ENCODE data around the gene GRIA4. TPM values are rescaled to one million over a fixed set of nuclear protein-coding genes. Genes with fewer than 3 reads are reported as not detected.

Gene GRIA4
- total and polyA plus RNA-seq, 2 of the 13 experiments (the other 11 are each of a cell fraction or from before 2014, with no cell fraction given) = not detected

DNA sequence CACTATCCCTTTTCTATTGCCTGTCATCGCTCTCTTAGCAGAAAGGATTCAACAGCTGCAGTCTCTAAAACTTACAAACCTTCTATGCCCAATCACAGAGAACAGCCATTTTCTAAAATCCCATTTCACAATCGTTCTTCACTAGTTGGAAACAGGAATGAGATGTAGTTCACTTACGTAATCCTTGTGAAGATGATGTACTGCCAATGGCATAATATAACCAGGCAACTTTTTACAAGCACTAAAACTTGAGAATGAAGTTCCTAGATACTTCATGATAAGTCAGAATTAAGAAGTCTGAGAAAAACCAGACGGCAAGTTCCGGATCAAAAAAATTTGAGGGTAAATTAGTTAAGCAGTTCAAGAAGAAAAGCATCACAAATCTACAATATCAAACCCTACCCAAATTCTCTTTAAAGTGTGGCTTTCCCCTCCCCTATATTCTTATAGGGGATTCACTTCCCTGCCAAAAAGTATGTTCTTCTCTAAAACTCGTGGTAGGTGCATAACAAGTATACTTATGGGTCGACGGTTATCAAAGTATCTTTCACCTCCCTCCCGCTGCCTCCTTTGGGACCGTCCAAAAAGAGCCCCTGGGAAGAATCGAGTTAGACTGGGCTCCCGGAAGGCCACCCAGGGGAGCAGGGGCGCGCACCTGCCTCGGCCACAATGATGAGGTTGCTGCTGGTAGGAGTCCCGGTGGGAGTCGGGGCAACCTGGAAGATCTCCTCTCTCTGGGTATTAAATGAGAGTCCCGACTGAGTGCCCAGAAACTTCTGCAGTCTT is 411.5 kb downstream of the GRIA4 start (continued):
- TF ChIP-seq ISL2 (CRISPR knock-in tag; IDR thresholded peaks at IDR 0.05) = peak; percentile 12; the same call in 1 of the 2 replicates

DNA sequence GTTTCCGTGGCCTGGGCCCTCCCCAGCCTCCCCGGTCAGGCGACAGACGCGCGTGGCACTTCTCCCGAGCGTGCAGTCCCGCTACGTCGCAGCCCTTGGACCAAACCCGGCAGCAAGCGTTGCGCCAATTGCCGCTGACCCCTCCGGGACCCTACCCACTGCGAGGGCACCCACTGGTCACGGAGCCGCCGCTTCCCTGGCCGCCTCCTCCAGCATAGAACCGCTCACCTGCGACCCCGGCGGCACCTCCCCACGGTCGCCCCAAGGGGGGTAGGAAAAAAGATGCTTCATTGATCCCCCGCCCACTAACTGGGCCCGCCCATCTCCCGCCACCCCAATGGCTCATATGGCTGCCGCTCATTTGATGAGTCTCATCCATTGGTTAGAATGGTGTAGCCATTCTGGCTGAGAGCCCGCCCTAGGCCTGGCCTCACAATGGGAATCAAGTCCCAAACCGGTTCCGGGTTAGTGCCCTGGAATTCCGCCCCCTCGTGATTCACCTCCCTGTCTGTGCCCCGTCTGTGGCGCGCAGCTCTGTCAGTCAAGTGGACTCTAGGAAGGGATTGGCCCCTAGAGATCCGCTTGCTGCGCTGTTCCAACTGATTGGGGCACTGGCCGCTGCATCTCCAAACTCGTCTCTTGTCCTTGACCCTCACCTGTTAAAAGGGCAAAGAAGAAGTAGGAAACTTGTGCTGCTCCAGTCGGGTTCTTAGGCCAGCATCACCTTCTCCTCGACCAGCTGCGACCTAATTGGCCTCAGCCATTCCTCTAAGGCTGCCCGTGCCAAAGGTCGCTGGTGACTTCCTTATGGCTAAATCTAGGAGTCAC is 412.3 kb downstream of the GRIA4 start, which contains the start of gene MSANTD4:
Gene MSANTD4 (minus strand): TSS at position 274 of the 828 bp plus-strand sequence. CDS start 11,323 bp downstream, outside the sequence.
- ChIA-PET CTCF (ENCODE audit: low intra/inter-chr PET ratio, low total read pairs) (no interaction called here), POLR2A (interaction anchor here (1.6 kb wide), 1 partner anchor 55 kb away, joined by 9 read pairs; the partner anchor contains the start of genes AASDHPPT and KBTBD3)
- Histone ChIP-seq H3K4me2 (ENCODE audit: low read depth, low read length) (peak within 1 kb of the TSS; percentile 71), H3K4me1 (ENCODE audit: insufficient read depth, low read length) (peaks cover 28% of the 10 kb centered on the region), H3K79me2 (ENCODE audit: insufficient read depth, low read length) (peaks cover 9% of the 10 kb centered on the region), H3K9me3 (ENCODE audit: low read length) (no peaks in the 10 kb centered on the region), H3K9ac (ENCODE audit: insufficient read depth, low read depth, low read length) (peak within 1 kb of the TSS; percentile 72), H3K36me3 (replicated peaks in 1 of 2; ENCODE audit: control insufficient read depth in 1 of 2, insufficient read depth in 2 of 2, low read length in 2 of 2) (no peaks in the 10 kb centered on the region), H3K4me3 (replicated peaks in 1 of 3; ENCODE audit: insufficient read depth in 1 of 3, low read depth in 2 of 3, low read length in 3 of 3) (peak within 1 kb of the TSS; percentile 74 to 96 (median 88)), H3K27ac (ENCODE audit: extremely low read length, insufficient read depth, low read length) (peak within 1 kb of the TSS; percentile 37), H3K27me3 (ENCODE audit: control insufficient read depth in 1 of 2, insufficient read depth in 2 of 2, low read length in 2 of 2) (no peaks in the 10 kb centered on the region), H4K20me1 (ENCODE audit: insufficient read depth, low read length) (no peaks in the 10 kb centered on the region), H2AFZ (ENCODE audit: low read length) (peak within 1 kb of the TSS; percentile 85)
- FAIRE-seq (peak; percentile 90), DNase-seq (ENCODE audit: low spot score) (peak; percentile 97), ATAC-seq (peak; percentile 99)
- in situ Hi-C loops (cut with HindIII; ENCODE audit: extremely low pct_ligation_motif_present, low pct_unique_long_range_greater_than_20kb) (loop anchor here (5.0 kb wide), 1 partner anchor 55 kb away; the partner anchor contains the start of genes AASDHPPT and KBTBD3), intact Hi-C loops (cut with micrococcal nuclease; ENCODE audit: unreplicated experiment) (loop anchor here (1.0 to 5.0 kb wide), 2 partner anchors 55 to 1060 kb away; partner anchors contain the start of genes AASDHPPT and KBTBD3)
- 28% methylated on average over 9 of the region's 48 CpGs for WGBS (ENCODE audit: low lambda C conversion rate)
- BruUV-seq (replicated peaks) = no TSS peak
- 0 out of 2 replicates have a peak, but pooled peaks have one; percentile 65 for TF ChIP-seq ZNF136 (CRISPR knock-in tag; IDR thresholded peaks at IDR 0.05; ENCODE audit: low read depth)
- TF ChIP-seq ZFP41 (CRISPR knock-in tag; IDR thresholded peaks at IDR 0.05; ENCODE audit: borderline replicate concordance) = no peak
- TF ChIP-seq ZNF556 (CRISPR knock-in tag; IDR thresholded peaks at IDR 0.05; ENCODE audit: borderline replicate concordance) = peak; percentile 62; the same call in 1 of the 2 replicates
- 0 out of 2 replicates have a peak, but pooled peaks have one; percentile 39 for TF ChIP-seq ZNF678 (CRISPR knock-in tag; IDR thresholded peaks at IDR 0.05)
- TF ChIP-seq, protein P1, sequence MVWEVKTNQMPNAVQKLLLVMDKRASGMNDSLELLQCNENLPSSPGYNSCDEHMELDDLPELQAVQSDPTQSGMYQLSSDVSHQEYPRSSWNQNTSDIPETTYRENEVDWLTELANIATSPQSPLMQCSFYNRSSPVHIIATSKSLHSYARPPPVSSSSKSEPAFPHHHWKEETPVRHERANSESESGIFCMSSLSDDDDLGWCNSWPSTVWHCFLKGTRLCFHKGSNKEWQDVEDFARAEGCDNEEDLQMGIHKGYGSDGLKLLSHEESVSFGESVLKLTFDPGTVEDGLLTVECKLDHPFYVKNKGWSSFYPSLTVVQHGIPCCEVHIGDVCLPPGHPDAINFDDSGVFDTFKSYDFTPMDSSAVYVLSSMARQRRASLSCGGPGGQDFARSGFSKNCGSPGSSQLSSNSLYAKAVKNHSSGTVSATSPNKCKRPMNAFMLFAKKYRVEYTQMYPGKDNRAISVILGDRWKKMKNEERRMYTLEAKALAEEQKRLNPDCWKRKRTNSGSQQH (CRISPR knock-in tag; IDR thresholded peaks at IDR 0.05; ENCODE audit: low read depth) = no peak; the same call in 1 of the 2 replicates
- TF ChIP-seq ZNF567 (CRISPR knock-in tag; IDR thresholded peaks at IDR 0.05; ENCODE audit: borderline replicate concordance) = no peak
- TF ChIP-seq ZNF709 (CRISPR knock-in tag; IDR thresholded peaks at IDR 0.05) = peak; percentile 55; the same call in 1 of the 2 replicates
- TF ChIP-seq XRCC5 (optimal IDR thresholded peaks at IDR 0.05; ENCODE audit: low read length) = peak; percentile 13
- no peak for TF ChIP-seq ZNF83 (CRISPR knock-in tag; IDR thresholded peaks at IDR 0.05; ENCODE audit: borderline replicate concordance)
- TF ChIP-seq, protein P2, sequence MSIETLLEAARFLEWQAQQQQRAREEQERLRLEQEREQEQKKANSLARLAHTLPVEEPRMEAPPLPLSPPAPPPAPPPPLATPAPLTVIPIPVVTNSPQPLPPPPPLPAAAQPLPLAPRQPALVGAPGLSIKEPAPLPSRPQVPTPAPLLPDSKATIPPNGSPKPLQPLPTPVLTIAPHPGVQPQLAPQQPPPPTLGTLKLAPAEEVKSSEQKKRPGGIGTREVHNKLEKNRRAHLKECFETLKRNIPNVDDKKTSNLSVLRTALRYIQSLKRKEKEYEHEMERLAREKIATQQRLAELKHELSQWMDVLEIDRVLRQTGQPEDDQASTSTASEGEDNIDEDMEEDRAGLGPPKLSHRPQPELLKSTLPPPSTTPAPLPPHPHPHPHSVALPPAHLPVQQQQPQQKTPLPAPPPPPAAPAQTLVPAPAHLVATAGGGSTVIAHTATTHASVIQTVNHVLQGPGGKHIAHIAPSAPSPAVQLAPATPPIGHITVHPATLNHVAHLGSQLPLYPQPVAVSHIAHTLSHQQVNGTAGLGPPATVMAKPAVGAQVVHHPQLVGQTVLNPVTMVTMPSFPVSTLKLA (IDR thresholded peaks at IDR 0.05) = no peak
- TF ChIP-seq AGO2 (optimal IDR thresholded peaks at IDR 0.05; ENCODE audit: low read depth, low read length) = peak; percentile 60
- TF ChIP-seq NR2F1 (CRISPR knock-in tag; IDR thresholded peaks at IDR 0.05) = peak; percentile 75 to 91
- no peak for TF ChIP-seq NFIB (CRISPR knock-in tag; IDR thresholded peaks at IDR 0.05; ENCODE audit: borderline replicate concordance)
- no peak for TF ChIP-seq SIX1 (CRISPR knock-in tag; IDR thresholded peaks at IDR 0.05; ENCODE audit: borderline replicate concordance)
